Stimulated activated naive CD4-positive, alpha-beta T cell treated with Interleukin-2 at 50 U/mL for 16 hours (primary cell): ENCODE results near the gene LSS.
"Not testable (repeated sequence)": the region's sequence is repeated elsewhere in the genome, so short reads cannot be mapped to it uniquely, and the experiment has no call there.

Experiments
- DNase-seq: peaks from one replicate; lab custom pipeline; 2025; lab: John Stamatoyannopoulos, UW

Gene LSS

GRCh38 chr21:46185716-46186115, 42.9 kb downstream of the LSS start:
- no peak for DNase-seq

GRCh38 chr21:46184625-46185555, 43.7 kb downstream of the LSS start:
- DNase-seq: peak; percentile 52

- no peak for DNase-seq
Measured at GRCh38 chr21:46183910-46184624, 44.5 kb downstream of the LSS start, which contains the start of gene SPATC1L. TSS of gene SPATC1L (minus strand) at chr21:46184459. CDS start at chr21:46182816, 1,643 bp downstream.

- not testable (repeated sequence) for DNase-seq
Measured at GRCh38 chr21:46183337-46183909, 45.2 kb downstream of the LSS start.

- no peak for DNase-seq
Measured at GRCh38 chr21:46182548-46183336, 45.8 kb downstream of the LSS start.

- DNase-seq: no peak
Measured at GRCh38 chr21:46181953-46182547, 46.5 kb downstream of the LSS start.

GRCh38 chr21:46181436-46181835, 47.1 kb downstream of the LSS start:
- no peak for DNase-seq

- no peak for DNase-seq
Measured at GRCh38 chr21:46180778-46181391, 47.7 kb downstream of the LSS start.

GRCh38 chr21:46180079-46180722, 48.4 kb downstream of the LSS start:
- no peak for DNase-seq

GRCh38 chr21:46179708-46180078, 48.9 kb downstream of the LSS start:
- DNase-seq: no peak

GRCh38 chr21:46178961-46179360, 49.6 kb downstream of the LSS start:
- no peak for DNase-seq

GRCh38 chr21:46176443-46177129, 52.0 kb downstream of the LSS start:
- DNase-seq: not testable (repeated sequence)

GRCh38 chr21:46173573-46173972, 55.0 kb downstream of the LSS start:
- DNase-seq: no peak

GRCh38 chr21:46172863-46173528, 55.6 kb downstream of the LSS start:
- DNase-seq: no peak

GRCh38 chr21:46171996-46172862, 56.3 kb downstream of the LSS start:
- DNase-seq: no peak

GRCh38 chr21:46171585-46171984, 57.0 kb downstream of the LSS start:
- DNase-seq: no peak

- DNase-seq: not testable (repeated sequence)
Measured at GRCh38 chr21:46170436-46171193, 58.0 kb downstream of the LSS start.
